ENCODE measurements around the gene LTB4R2. TPM values are rescaled to one million over a fixed set of nuclear protein-coding genes. Genes with fewer than 3 reads are reported as not detected.

LTB4R2 gene
- total RNA-seq, 2 experiments from 2014 or later: 18.5 to 19.6 TPM

- DNase-seq: no peak
- peaks cover 30% of the 10 kb centered on the region for H3K4me1 Mint-ChIP-seq
- peaks cover 52% of the 10 kb centered on the region for H3K36me3 Mint-ChIP-seq (ENCODE audit: low read depth)
- ChIA-PET POLR2A (interaction anchor here (0.7 to 3.2 kb wide), 9 partner anchors 12 to 78 kb away, joined by 3 to 16 read pairs (median 5); partner anchors contain the start of genes CHMP4A, RABGGTA and TINF2), CTCF (interaction anchor here (1.3 to 5.3 kb wide), 8 partner anchors 12 to 76 kb away, joined by 3 to 32 read pairs (median 6); partner anchors contain the start of genes CIDEB, MDP1, RABGGTA and TINF2)
- peaks cover 17% of the 10 kb centered on the region for H3K27me3 Mint-ChIP-seq
- no peak overlapping the region for H3K4me3 Mint-ChIP-seq
- no peak overlapping the region for H3K27ac Mint-ChIP-seq
- no peaks in the 10 kb centered on the region for H3K9me3 Mint-ChIP-seq
Observed at GRCh38 chr14:24291446-24292117, 18.4 kb upstream of the LTB4R2 start.

GRCh38 chr14:24292118-24292807, 17.7 kb upstream of the LTB4R2 start:
- no peak overlapping the region for H3K27ac Mint-ChIP-seq

DNA sequence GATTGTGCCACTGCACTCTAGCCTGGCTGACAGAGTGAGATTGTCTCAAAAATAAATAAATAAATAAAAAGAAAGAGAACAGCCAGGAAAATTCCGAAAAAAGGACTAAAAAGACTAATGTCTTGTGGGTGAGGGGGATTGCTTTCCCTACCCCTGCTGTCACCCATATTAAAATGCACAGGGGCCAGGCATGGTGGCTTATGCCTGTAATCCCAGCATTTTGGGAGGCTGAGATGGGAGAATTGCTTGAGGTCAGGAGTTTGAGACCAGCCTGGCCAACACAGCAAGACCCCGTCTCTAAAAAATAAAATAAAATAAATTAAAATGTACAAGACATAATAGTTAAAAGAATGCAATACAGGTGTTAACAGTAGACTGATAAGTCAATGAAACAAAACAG, 16.4 kb upstream of the LTB4R2 start:
- peaks cover 54% of the 10 kb centered on the region for H3K36me3 Mint-ChIP-seq (ENCODE audit: low read depth)
- peaks cover 42% of the 10 kb centered on the region for H3K4me1 Mint-ChIP-seq
- no peak for DNase-seq
- no peak overlapping the region for H3K4me3 Mint-ChIP-seq
- CTCF ChIA-PET: interaction anchor here (1.0 to 5.3 kb wide), 5 partner anchors 14 to 51 kb away, joined by 3 to 32 read pairs (median 7); partner anchors contain the start of genes CIDEB, RABGGTA and TINF2
- H3K27ac Mint-ChIP-seq: no peak overlapping the region
- no peaks in the 10 kb centered on the region for H3K9me3 Mint-ChIP-seq
- POLR2A ChIA-PET: interaction anchor here (1.2 to 2.0 kb wide), 3 partner anchors 23 to 80 kb away, joined by 3 to 6 read pairs (median 5); partner anchors contain the start of genes CHMP4A and RABGGTA
- peaks cover 8% of the 10 kb centered on the region for H3K27me3 Mint-ChIP-seq

More at GRCh38 chr14:24292118-24292807, 17.7 kb upstream of the LTB4R2 start:
- CTCF ChIA-PET: interaction anchor here (1.0 to 5.3 kb wide), 9 partner anchors 12 to 77 kb away, joined by 3 to 32 read pairs (median 4); partner anchors contain the start of genes CIDEB, MDP1, RABGGTA and TINF2
- Mint-ChIP-seq H3K4me1 (peaks cover 37% of the 10 kb centered on the region), H3K4me3 (no peak overlapping the region), H3K36me3 (ENCODE audit: low read depth) (peaks cover 54% of the 10 kb centered on the region), H3K27me3 (peaks cover 17% of the 10 kb centered on the region), H3K9me3 (no peaks in the 10 kb centered on the region)
- POLR2A ChIA-PET: interaction anchor here (0.6 to 2.0 kb wide), 7 partner anchors 18 to 79 kb away, joined by 3 to 6 read pairs (median 3); partner anchors contain the start of genes CHMP4A, RABGGTA and TINF2
- DNase-seq: no peak

GRCh38 chr14:24296341-24297157, 13.4 kb upstream of the LTB4R2 start:
- ChIA-PET CTCF (interaction anchor here (0.5 to 7.7 kb wide), 22 partner anchors 13 to 289 kb away, joined by 3 to 213 read pairs (median 8); partner anchors contain the start of genes CHMP4A, CIDEB, GMPR2 and IRF9), POLR2A (interaction anchor here (0.6 to 7.3 kb wide), 12 partner anchors 14 to 138 kb away, joined by 3 to 97 read pairs (median 6); partner anchors contain the start of genes CHMP4A, CIDEB, IRF9 and LTB4R)
- Mint-ChIP-seq H3K36me3 (ENCODE audit: low read depth) (peaks cover 33% of the 10 kb centered on the region), H3K27ac (peak overlapping the region; percentile 76), H3K4me1 (peaks cover 46% of the 10 kb centered on the region), H3K27me3 (no peaks in the 10 kb centered on the region), H3K4me3 (no peak overlapping the region), H3K9me3 (no peaks in the 10 kb centered on the region)
- DNase-seq: peak; percentile 77

DNA sequence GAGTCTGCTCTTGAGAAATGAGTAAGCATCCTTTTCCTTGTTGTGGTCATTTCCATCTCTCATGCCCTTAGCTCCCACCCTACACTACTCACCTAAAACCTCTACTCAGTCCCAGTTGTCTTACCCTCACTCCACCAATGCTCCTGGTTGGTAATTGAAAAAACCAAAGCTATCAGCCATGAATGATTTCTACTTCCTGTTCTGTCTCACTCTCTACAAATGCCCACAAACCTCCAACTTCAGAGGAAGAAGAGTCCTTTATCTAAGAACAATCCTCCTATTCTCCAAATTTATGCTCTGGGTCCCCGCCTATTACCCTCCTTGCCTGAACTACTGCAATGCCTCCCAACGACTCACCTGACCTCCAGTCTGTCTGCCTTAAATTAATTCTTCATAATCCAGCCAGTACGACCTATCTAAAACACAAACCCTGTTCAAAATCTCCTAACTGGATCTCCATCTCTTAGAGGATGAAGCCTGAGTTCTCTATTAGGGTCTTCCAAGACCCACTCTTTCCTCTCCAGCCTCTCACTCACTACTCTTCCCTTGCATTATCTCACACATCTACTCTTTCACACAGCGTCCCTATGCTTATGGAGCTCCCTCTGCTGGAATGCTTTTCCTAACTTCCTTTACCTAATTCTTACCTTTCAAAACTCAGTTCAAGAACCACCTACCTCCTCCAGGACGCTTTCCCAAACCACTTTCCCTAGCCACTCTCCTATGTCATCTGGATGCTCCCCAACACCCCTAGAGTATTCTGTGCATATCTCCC, 12.6 kb upstream of the LTB4R2 start:
- Mint-ChIP-seq H3K4me3 (no peak overlapping the region), H3K27ac (peak overlapping the region; percentile 76), H3K9me3 (no peaks in the 10 kb centered on the region), H3K27me3 (no peaks in the 10 kb centered on the region), H3K4me1 (peaks cover 54% of the 10 kb centered on the region), H3K36me3 (ENCODE audit: low read depth) (peaks cover 32% of the 10 kb centered on the region)
- POLR2A ChIA-PET: interaction anchor here (0.7 to 7.3 kb wide), 13 partner anchors 13 to 240 kb away, joined by 3 to 97 read pairs (median 7); partner anchors contain the start of genes CHMP4A, CIDEB, DCAF11 and IRF9
- no peak for DNase-seq
- CTCF ChIA-PET: interaction anchor here (0.5 to 7.7 kb wide), 25 partner anchors 12 to 290 kb away, joined by 3 to 213 read pairs (median 6); partner anchors contain the start of genes CHMP4A, CIDEB, DCAF11 and GMPR2

DNA sequence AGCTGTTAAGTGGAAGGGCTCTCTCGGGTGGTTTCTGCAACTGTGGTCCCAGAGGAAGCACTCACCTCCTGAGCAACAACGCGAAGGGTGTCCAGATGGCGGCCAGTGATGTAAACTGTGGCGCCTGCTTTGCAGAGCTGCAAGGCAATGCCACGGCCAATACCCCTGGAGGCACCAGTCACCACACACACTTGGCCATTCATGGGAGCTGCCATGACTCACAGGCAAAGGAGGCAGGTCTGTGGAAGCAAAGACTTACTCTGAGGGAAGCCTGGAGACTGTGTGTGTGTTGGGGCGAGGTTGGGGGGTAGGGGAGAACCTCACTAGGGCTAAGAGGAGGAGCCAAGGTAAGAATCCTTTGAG, 11.1 kb upstream of the LTB4R2 start:
- H3K4me1 Mint-ChIP-seq: peaks cover 60% of the 10 kb centered on the region
- H3K36me3 Mint-ChIP-seq (ENCODE audit: low read depth): peaks cover 41% of the 10 kb centered on the region
- peak overlapping the region; percentile 84 for H3K4me3 Mint-ChIP-seq
- no peaks in the 10 kb centered on the region for H3K27me3 Mint-ChIP-seq
- DNase-seq: no peak
- CTCF ChIA-PET: interaction anchor here (0.9 to 7.7 kb wide), 12 partner anchors 9 to 138 kb away, joined by 3 to 213 read pairs (median 14); partner anchors contain the start of genes CIDEB, LTB4R, LTB4R2 and MDP1
- POLR2A ChIA-PET: interaction anchor here (0.6 to 7.3 kb wide), 14 partner anchors 11 to 185 kb away, joined by 3 to 97 read pairs (median 8); partner anchors contain the start of genes CHMP4A, CIDEB, DCAF11 and IPO4
- no peaks in the 10 kb centered on the region for H3K9me3 Mint-ChIP-seq
- H3K27ac Mint-ChIP-seq: peak overlapping the region; percentile 84

DNA sequence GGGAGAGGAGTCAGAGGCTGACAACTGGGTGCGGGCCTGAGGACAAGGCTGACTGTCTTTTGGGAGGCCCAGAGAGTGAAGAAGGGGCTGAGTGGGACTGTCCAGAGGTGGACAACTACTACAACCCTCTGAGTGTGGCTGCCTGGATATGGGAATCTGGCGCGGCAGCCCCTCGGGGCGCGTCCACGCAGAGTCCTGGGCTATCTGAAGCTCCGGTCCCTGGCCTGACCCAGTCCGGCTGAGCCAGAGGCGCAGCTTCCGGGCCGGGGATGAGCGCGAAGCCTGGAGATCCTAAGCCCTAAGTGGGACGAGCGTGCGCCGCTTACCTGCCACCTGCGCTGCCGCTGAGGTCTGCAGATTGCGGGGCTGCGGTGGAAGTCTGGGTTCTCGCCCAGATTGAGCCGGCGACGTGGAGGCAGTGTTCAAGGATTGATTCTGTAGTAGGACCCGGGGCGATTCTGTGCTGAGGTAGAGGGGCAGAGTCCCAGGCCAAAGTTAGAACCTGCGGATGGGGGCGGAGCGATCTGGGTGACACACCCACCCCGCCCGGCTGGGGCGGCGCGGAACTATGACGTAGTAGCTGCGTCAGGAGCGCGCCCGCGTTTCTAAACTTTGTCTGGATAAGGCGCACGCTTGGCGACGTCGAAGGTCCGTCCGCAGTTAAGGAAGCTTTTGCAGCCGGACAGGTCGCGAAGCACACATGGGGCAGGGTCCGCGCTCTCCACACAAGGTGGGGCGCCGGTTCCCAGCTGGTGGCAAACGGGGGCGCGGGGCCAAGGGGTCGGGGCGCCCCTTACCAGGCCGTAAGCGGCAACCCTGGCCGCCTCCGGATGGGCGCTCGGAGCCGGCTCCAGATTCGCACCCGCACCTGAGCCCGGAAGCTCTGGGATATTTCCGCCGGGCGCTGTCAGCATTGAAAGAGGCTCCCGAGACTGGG, 10.4 kb upstream of the LTB4R2 start, which contains the start of the genes DHRS1 and NOP9:
TSS of gene DHRS1 (minus strand) at position 526 of the 937 bp plus-strand sequence. CDS start 674 bp downstream, outside the sequence.
TSS of gene NOP9 (plus strand) at position 596 of the 937 bp plus-strand sequence. CDS start at position 701, 105 bp downstream.
- Mint-ChIP-seq H3K4me1 (peaks cover 60% of the 10 kb centered on the region), H3K36me3 (ENCODE audit: low read depth) (peaks cover 45% of the 10 kb centered on the region), H3K27me3 (no peaks in the 10 kb centered on the region), H3K27ac (peak within 1 kb of the TSS; percentile 84), H3K4me3 (peak within 1 kb of the TSS; percentile 84), H3K9me3 (no peaks in the 10 kb centered on the region)
- DNase-seq: peak; percentile 94
- ChIA-PET POLR2A (interaction anchor here (0.6 to 7.3 kb wide), 22 partner anchors 9 to 241 kb away, joined by 3 to 97 read pairs (median 5); partner anchors contain the start of genes CBLN3, CHMP4A, CIDEB and DCAF11), CTCF (interaction anchor here (0.9 to 7.7 kb wide), 14 partner anchors 10 to 207 kb away, joined by 3 to 213 read pairs (median 5); partner anchors contain the start of genes CIDEB, LTB4R, LTB4R2 and MDP1)

DNA sequence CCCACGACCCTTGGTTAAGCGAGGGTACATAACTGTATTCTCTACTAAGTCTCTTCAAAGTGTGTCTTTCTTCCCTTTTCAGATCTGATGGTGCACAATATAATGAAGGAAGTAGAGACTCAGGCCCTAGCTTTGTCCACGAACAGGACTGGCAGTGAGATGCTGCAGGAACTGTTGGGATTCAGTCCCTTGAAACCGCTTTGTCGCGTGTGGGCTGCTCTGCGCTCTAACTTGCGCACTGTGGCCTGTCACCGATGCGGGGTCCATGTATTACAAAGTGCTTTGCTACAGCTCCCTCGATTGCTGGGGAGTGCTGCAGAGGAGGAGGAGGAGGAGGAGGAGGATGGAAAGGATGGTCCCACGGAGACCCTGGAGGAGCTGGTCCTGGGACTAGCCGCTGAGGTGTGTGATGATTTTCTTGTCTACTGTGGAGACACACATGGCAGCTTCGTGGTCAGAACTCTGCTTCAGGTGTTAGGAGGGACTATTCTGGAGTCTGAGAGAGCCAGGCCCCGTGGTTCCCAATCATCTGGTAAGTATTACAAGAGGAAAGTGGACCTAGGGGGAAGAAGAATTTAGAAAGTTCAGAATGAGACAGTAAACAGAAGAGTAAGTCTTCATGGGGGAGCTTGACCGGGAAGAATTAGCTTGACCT, 9.5 kb upstream of the LTB4R2 start:
- Mint-ChIP-seq H3K36me3 (ENCODE audit: low read depth) (peaks cover 49% of the 10 kb centered on the region), H3K4me3 (peak overlapping the region; percentile 84), H3K27ac (peak overlapping the region; percentile 84), H3K27me3 (no peaks in the 10 kb centered on the region), H3K4me1 (peaks cover 60% of the 10 kb centered on the region), H3K9me3 (no peaks in the 10 kb centered on the region)
- CTCF ChIA-PET: interaction anchor here (0.9 to 7.7 kb wide), 9 partner anchors 9 to 208 kb away, joined by 3 to 213 read pairs (median 29); partner anchors contain the start of genes CIDEB, LTB4R, LTB4R2 and RABGGTA
- DNase-seq: no peak
- POLR2A ChIA-PET: interaction anchor here (0.6 to 7.3 kb wide), 18 partner anchors 10 to 242 kb away, joined by 3 to 97 read pairs (median 5); partner anchors contain the start of genes CBLN3, CHMP4A, CIDEB and IPO4

- DNase-seq: no peak
- peaks cover 50% of the 10 kb centered on the region for H3K4me1 Mint-ChIP-seq
- H3K27ac Mint-ChIP-seq: no peak overlapping the region
- H3K9me3 Mint-ChIP-seq: no peaks in the 10 kb centered on the region
- no peak overlapping the region for H3K4me3 Mint-ChIP-seq
- POLR2A ChIA-PET: interaction anchor here (0.8 to 1.0 kb wide), 4 partner anchors 45 to 115 kb away, joined by 3 to 4 read pairs (median 3); partner anchors contain the start of genes IPO4, MDP1 and TINF2
- peaks cover 66% of the 10 kb centered on the region for H3K36me3 Mint-ChIP-seq (ENCODE audit: low read depth)
- no peaks in the 10 kb centered on the region for H3K27me3 Mint-ChIP-seq
- CTCF ChIA-PET: interaction anchor here (1.2 to 1.7 kb wide), 2 partner anchors 58 to 90 kb away, joined by 3 to 4 read pairs; partner anchors contain the start of gene CHMP4A
Observed at GRCh38 chr14:24304019-24304387, 5.9 kb upstream of the LTB4R2 start.
